Left lobe of liver (tissue), 2 donors: ENCODE data around the gene ROR2. TPM values are rescaled to one million over a fixed set of nuclear protein-coding genes. Genes with fewer than 3 reads are reported as not detected.
A peak's percentile ranks its signal among the peaks of the same experiment; 100 is the strongest.
"Not testable (repeated sequence)": the region's sequence is repeated elsewhere in the genome, so short reads cannot be mapped to it uniquely, and the experiment has no call there.

Experiments used
- ATAC-seq: fragments of 200-7000 bp; cut with Tn5 transposase; one replicate; pipeline ENCODE4 v1.9.1; 2020; ENCODE audit warnings: mild to moderate bottlenecking, moderate library complexity
- DNase-seq: peaks from one replicate; pipeline ENCODE4 v3.0.0-alpha.2; 2020; ENCODE audit warnings: low spot score
- total RNA-seq: library from RNA; stranded (reverse); gene quantifications from one replicate; pipeline ENCODE4 v1.2.1, GENCODE V29; 2021
- donor health status: DM: no; HTN: no; CAD: no; lungs with moderate emphysema.
- donor health status: DM: no; HTN: yes; CAD: no.

Gene ROR2
- total RNA-seq, 1 donor from 2014 or later = 0.15 TPM

DNA sequence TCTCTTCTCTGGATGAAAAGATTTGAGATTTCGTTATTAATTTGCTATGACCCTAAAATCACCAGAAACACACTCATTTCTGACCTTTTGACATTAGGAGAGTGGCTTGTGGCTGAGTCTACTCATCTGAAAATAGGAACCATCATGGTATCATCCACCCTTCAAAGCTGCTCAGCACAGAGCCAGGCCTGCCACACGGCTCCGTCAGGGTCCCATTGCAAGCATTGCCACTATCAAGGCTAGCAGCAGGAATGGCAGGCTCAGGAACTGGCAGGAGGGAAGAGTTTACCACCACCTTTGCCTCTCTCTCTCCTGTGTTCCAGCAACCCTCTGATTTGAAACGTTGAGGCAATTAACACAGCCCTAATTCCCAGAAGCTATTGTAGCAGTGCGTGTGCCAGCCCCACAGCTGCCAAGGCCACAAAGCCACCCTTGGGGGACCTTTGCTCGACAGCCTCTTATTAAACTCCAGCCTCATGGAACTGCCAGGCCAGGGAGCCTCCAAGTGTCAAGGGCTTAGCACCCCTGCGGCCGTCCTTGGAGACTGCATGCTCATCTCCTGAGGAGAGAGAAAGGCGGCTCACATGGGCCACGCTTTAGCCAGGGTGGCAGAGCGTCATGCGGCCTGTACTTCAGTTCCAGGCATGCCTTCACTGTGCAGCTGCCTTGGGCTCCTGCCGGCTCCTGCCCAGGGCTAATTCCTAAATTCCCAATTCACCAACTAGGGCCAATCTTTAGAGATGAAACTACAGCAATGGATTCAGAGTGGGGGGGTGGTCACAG is 145.9 kb downstream of the ROR2 start:
- ATAC-seq (no peak), DNase-seq (no peak)

DNA sequence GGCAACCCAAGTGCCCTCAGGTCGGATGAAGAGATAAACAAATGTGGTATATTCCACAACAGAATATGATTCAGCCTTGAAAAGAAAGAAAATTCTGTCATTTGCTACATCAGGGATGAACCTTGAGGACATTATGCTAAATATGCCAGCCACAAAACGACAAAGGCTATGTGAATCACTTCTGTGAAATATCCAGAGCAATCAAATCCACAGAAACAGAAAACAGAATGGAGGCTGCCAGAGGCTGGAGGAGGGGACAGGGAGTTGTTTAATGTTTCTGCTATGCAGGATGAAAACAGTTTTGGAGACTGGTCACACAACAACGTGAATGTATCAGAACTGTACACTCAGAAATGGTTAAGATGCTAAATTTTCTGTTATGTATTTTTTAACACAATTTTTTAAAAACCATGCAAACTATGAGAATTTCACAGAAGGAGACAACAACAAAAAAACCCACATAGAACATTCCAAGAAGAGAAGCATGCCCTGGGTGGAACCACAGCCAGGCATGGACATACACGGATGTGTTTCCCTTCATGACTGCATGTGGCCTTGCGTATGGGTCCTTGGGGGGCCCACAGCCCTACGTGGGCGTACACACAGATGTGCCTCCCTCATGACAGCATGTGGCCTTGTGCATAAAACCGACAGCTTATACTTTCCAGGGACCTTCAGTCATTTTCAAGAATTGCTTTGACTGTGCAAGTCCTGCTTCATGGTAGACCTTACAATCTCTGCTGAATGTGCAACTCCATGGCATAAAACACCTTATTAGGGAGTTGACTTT is 146.7 kb downstream of the ROR2 start:
- ATAC-seq (no peak), DNase-seq (no peak)

- ATAC-seq = no peak
- no peak for DNase-seq
Measured at GRCh38 chr9:91802391-91802790, 147.6 kb downstream of the ROR2 start.

GRCh38 chr9:91800473-91801030 is 149.5 kb downstream of the ROR2 start:
- ATAC-seq (no peak), DNase-seq (no peak)

DNA sequence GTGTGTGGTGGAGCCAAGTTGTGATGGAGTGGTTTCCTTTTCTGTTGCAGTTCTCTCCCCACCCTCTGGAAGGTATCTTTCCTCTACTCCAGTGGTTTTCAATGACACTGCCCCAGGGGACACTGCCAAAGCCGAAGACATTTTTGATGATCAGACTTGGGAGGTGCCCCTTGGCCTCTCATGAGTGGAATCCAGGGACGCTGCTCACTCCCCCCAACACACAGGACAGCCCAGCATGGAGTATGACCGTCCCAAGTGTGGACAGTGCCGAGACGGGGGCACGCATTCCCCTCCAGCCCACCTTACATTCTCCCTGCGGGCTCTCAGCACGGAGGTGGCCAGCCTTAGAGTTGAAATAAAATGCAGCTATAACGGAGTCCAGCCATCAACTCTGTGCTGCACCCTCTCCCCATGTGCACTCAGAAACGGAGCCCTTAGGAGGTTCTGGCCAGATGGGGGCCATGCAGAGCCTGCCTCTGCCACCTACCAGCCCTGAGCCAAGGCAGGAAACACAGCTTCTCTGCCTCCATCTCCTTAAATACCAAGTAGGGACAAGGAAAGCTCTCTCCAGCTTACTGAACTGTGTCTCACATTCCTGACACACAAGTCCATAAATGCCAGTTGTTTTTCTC is 150.8 kb downstream of the ROR2 start:
- no peak for ATAC-seq
- no peak for DNase-seq

- DNase-seq, ATAC-seq: not testable (repeated sequence)
Measured at GRCh38 chr9:91798273-91799112, 151.5 kb downstream of the ROR2 start.

GRCh38 chr9:91797517-91797916 is 152.5 kb downstream of the ROR2 start:
- DNase-seq, ATAC-seq: not testable (repeated sequence)

GRCh38 chr9:91796516-91796915 is 153.5 kb downstream of the ROR2 start:
- not testable (repeated sequence) for ATAC-seq, DNase-seq

- ATAC-seq (no peak), DNase-seq (no peak)
Measured at GRCh38 chr9:91795598-91796241, 154.3 kb downstream of the ROR2 start.

- DNase-seq, ATAC-seq: not testable (repeated sequence)
Measured at GRCh38 chr9:91793371-91793770, 156.7 kb downstream of the ROR2 start.

GRCh38 chr9:91790917-91791316 is 159.1 kb downstream of the ROR2 start:
- no peak for ATAC-seq
- DNase-seq = no peak

GRCh38 chr9:91789941-91790340 is 160.1 kb downstream of the ROR2 start:
- ATAC-seq (no peak), DNase-seq (no peak)

GRCh38 chr9:91787931-91788330 is 162.1 kb downstream of the ROR2 start:
- ATAC-seq = no peak
- no peak for DNase-seq

DNA sequence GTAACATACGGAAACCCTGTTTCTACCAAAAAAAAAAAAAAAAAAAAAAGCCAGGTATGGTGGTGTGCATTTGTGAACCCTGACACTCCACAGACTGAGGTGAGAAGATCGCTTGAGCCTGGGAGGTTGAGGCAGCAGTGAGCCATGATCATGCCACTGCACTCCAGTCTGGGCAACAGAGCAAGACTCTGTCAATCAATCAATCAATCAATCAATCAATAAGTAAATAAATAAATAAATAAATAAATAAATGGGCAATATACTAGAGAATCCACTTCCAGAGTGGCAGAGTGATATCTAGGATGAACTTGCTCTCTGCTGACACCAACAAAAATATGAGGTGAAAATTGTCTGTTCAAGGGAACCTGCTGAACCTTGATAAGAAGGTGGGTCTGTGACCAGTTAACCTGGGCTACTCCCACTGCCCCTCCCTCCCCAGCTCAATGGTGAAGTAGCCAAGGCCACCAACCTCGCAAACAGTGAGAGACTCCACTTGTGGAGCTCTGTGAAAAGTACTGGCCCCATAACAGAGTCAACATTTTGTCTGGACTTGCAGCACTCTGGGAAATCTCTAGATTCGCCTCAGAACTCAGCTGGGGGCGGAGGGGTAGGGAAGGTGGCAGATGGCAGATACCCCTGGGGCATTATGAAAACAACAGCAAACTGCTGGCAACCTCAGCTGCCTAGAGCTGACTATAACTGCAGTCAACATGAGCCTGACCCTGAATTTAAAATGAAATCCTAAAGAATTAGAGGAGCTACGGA is 163.7 kb downstream of the ROR2 start:
- ATAC-seq = no peak
- no peak for DNase-seq

- DNase-seq (no peak), ATAC-seq (no peak)
Measured at GRCh38 chr9:91785447-91785842, 164.6 kb downstream of the ROR2 start.

DNA sequence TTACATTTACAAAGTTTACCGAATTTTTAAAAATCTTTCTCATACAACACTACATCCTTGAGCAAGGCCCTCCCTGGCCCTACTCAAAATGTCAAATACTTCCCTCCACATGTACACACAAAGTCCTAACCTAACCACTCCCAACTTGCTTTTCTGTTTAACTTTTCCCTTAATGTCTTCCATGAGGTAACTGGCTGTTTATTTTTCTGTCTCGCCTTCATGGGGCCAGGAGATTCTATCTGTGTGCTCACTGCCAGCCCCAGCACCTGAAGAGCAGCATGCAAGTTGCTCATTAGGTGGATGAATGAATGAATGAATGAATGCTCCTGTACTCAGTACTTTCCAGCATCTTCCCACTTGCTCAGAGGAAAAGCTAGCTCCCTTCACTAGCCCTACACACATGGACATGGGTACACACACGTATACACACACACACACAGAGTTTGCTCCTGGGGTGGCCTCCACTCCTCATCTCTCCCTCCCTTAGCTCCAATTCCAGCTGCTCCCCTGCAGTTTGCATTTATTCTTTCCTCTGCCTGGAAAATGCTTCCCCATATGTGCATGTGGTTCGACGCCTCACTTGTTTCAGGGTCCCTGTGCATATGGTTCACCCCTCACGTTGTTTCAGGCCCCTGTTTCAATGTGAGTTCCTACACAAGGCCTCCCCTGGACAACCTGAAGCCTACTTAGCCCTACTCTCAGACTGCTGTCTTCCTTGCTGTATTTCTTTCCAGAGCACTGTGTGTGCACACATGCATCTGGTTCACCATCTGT is 165.2 kb downstream of the ROR2 start:
- DNase-seq (peak; percentile 5), ATAC-seq (no peak)

DNA sequence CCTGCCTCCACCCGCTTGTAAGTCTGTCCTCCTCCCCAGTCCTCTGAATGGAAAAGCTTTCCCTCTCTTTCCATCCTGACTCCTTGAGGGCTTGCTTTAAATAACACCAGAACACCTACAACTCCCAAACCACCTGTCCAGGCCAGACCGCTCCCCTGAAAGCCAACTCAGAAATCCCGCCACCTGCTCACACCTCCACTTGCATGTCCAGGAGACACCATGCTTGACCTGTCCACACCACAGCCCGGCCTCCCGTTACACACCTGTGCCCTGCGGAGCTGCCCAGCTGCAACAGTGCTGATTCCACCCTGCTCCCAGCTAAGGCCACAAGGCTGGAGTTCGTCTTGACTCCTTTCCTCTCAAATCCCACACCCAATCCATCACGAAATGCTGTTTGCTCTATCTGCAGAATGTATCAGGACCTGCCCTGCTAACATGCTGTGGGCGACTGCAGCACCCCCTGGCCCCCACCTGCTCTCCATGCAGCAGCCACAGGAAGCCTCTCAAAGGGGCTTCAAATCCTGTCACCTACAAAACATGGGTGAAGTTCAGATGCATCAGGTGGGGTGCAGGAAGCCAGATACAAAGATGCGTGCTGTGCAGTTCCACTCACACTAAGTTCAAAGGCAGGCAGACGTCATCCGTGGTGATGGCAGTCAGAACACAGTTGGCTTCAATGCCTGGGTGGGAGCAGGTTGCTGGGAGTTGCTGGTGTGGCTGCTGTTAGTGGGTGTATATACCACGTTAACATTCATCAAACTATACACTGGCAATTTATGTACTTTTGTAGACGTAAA is 166.0 kb downstream of the ROR2 start:
- ATAC-seq (no peak), DNase-seq (peak; percentile 24)

DNA sequence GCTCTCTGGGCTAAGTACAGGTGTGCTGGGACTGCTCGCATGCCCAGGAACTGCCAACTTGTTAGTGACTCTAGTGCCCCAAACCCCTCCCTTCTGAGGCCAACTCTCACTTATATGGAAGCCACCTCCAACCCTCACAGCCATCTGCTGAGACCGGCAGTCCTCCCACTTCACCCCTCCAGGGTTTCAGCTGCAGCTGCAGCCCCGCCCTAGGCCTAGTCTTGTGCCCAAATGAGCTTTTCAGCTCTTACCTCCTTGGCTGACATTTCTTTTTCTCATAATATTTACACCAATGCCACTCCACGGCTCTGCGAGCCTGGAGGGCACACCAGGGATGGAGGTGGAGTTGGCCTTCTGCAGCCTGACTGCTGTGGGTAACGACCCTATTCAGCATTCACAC is 166.6 kb downstream of the ROR2 start:
- DNase-seq (no peak), ATAC-seq (no peak)
